Endodermal cell (in vitro differentiated cells): ENCODE measurements around the gene ATP6AP1. TPM values are rescaled to one million over a fixed set of nuclear protein-coding genes. Genes with fewer than 3 reads are reported as not detected.

ENCODE experiments used
- DNase-seq: peaks from one replicate; pipeline ENCODE4 v3.0.0-alpha.2; 2017
- H3K27ac ChIP-seq: 2 replicates; pipeline ENCODE4 v1.5.1; 2013; ENCODE audit warnings: mild to moderate bottlenecking, low read depth, low read length, moderate library complexity
- H3K27me3 ChIP-seq: 2 replicates; pipeline ENCODE4 v1.6.1; 2013; ENCODE audit warnings: mild to moderate bottlenecking, low read length, moderate library complexity; ENCODE audit not compliant: insufficient read depth, control insufficient read depth, poor library complexity, severe bottlenecking
- H3K36me3 ChIP-seq: 2 replicates; pipeline ENCODE4 v1.7.0; 2013; ENCODE audit warnings: mild to moderate bottlenecking, low read length, moderate library complexity; ENCODE audit not compliant: control insufficient read depth, insufficient read depth
- H3K4me1 ChIP-seq: one replicate; pipeline ENCODE4 v1.7.0; 2013; ENCODE audit warnings: low read length; ENCODE audit not compliant: control insufficient read depth, insufficient read depth
- H3K4me3 ChIP-seq: 2 replicates; pipeline ENCODE4 v1.5.1; 2013; ENCODE audit warnings: mild to moderate bottlenecking, low read length, moderate library complexity
- H3K9ac ChIP-seq: 2 replicates; pipeline ENCODE4 v1.6.1; 2013; ENCODE audit warnings: mild to moderate bottlenecking, low read length, moderate library complexity; ENCODE audit not compliant: poor library complexity, severe bottlenecking; ENCODE audit errors: extremely low read depth
- H3K9me3 ChIP-seq: 2 replicates; pipeline ENCODE4 v1.6.1; 2013; ENCODE audit warnings: mild to moderate bottlenecking, low read length, moderate library complexity; ENCODE audit not compliant: control insufficient read depth
- H3K27ac Mint-ChIP-seq: 2 replicates; pipeline ENCODE4 v1.8.0; 2020; ENCODE audit warnings: mixed read lengths
- H3K27me3 Mint-ChIP-seq: 2 replicates; pipeline ENCODE4 v1.8.0; 2021; ENCODE audit warnings: mild to moderate bottlenecking, mixed read lengths; ENCODE audit not compliant: insufficient read depth
- H3K36me3 Mint-ChIP-seq: 2 replicates; pipeline ENCODE4 v1.8.0; 2020; ENCODE audit warnings: low read depth, mixed read lengths
- H3K4me1 Mint-ChIP-seq: 2 replicates; pipeline ENCODE4 v1.8.0; 2020; ENCODE audit warnings: mixed read lengths
- H3K4me3 Mint-ChIP-seq: 2 replicates; pipeline ENCODE4 v1.8.0; 2020; ENCODE audit warnings: mild to moderate bottlenecking, moderate library complexity, mixed read lengths
- H3K9me3 Mint-ChIP-seq: 2 replicates; pipeline ENCODE4 v1.8.0; 2020; ENCODE audit warnings: mild to moderate bottlenecking, mixed read lengths
- WGBS, 2 experiments: methylation state at CpG; one replicate each; pipeline versions ENCODE4 v1.1.5 to v1.1.7; 2013; ENCODE audit warnings: missing lambda C conversion rate in 2 of 2, mixed read lengths in 1 of 2; ENCODE audit not compliant: insufficient coverage in 1 of 2, insufficient read length in 1 of 2; 5-methylcytosine and 5-hydroxymethylcytosine counted together
- total RNA-seq, 2 donors: library from RNA; stranded (reverse); fragmentation: NEBNext Ultra II Directional in 1 of 2; extraction: Animal tissue kit (Norgen Biotek cat#: 25700) in 1 of 2; gene quantifications; 2 replicates in 1 of 2; 3 replicates in 1 of 2; pipeline ENCODE4 v1.2.1, GENCODE V29; 2021
- TF ChIP-seq, protein P1 (sequence below): fragments of 200-600 bp; sonication (generic); conservative IDR thresholded peaks from 2 replicates; pipeline ENCODE4 v1.5.0; 2021; ENCODE audit warnings: antibody characterized with exemption, mild to moderate bottlenecking

The ATP6AP1 gene
- total RNA-seq, 2 donors from 2014 or later = 61.6 to 66.8 TPM

DNA sequence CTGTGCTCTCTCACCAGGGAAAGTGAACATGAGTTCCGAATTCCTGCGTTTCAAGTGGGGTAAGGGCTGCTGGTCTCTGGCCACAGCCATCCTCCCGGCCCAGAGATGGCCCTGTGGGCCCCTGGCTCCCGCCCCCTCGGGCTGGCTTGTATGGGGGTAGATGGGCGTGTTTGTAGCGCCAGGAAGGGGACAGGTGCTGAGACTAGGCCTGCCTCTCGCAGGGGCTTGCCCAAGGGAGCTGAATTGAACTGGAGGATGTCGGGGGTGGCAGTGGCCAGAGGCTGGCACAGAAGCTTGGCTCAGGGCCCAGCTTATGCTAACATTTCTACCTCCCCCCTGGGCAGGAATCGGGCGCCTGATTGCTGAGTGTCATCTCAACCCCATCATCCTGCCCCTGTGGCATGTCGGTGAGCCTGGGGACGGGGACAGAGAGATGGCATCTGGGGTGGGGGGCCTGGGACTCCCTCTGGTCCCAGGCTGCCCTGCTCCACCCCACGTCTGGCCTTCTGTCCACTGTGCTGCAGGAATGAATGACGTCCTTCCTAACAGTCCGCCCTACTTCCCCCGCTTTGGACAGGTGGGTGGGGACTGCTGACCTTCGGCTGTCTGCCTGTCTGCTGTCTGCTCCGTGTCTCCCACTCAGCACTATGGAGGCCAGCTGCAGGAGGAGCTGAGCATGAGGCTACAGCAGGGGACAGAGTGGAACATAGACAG lies 8.6 kb upstream of the ATP6AP1 start:
- 94 to 100% methylated on average over 1 to 17 of the region's 19 CpGs for WGBS, 2 experiments
- Mint-ChIP-seq H3K9me3 (peaks cover 62% of the 10 kb centered on the region), H3K4me1 (no peaks in the 10 kb centered on the region), H3K36me3 (peaks cover 5% of the 10 kb centered on the region), H3K4me3 (no peak overlapping the region), H3K27ac (no peak overlapping the region), H3K27me3 (no peaks in the 10 kb centered on the region)
- no peaks in the 10 kb centered on the region for H3K27me3 ChIP-seq
- no peak for DNase-seq
- no peaks in the 10 kb centered on the region for H3K36me3 ChIP-seq
- no peak overlapping the region for H3K27ac ChIP-seq
- no peaks in the 10 kb centered on the region for H3K9me3 ChIP-seq
- TF ChIP-seq, protein P1, sequence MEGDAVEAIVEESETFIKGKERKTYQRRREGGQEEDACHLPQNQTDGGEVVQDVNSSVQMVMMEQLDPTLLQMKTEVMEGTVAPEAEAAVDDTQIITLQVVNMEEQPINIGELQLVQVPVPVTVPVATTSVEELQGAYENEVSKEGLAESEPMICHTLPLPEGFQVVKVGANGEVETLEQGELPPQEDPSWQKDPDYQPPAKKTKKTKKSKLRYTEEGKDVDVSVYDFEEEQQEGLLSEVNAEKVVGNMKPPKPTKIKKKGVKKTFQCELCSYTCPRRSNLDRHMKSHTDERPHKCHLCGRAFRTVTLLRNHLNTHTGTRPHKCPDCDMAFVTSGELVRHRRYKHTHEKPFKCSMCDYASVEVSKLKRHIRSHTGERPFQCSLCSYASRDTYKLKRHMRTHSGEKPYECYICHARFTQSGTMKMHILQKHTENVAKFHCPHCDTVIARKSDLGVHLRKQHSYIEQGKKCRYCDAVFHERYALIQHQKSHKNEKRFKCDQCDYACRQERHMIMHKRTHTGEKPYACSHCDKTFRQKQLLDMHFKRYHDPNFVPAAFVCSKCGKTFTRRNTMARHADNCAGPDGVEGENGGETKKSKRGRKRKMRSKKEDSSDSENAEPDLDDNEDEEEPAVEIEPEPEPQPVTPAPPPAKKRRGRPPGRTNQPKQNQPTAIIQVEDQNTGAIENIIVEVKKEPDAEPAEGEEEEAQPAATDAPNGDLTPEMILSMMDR = no peak
- H3K4me1 ChIP-seq = no peaks in the 10 kb centered on the region
- H3K4me3 ChIP-seq = no peak overlapping the region
- no peak overlapping the region for H3K9ac ChIP-seq

DNA sequence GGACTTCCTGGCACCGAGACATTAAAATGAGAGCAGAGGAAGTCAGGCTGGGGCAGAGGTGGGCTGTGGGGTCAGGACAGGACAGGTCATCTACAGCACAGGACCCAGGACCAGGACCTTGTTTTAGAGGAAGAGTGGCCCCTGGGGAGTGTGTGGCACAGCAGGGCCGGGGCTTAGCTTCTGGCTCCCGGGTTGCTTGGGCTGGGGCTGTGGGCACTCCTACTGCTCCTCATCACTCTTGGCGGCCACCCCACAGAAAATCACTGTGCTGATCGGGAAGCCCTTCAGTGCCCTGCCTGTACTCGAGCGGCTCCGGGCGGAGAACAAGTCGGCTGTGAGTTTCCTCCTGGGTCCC lies 8.1 kb upstream of the ATP6AP1 start:
- H3K36me3 Mint-ChIP-seq = peaks cover 2% of the 10 kb centered on the region
- no peak overlapping the region for H3K27ac Mint-ChIP-seq
- H3K9ac ChIP-seq = no peak overlapping the region
- TF ChIP-seq, protein P1 = no peak
- H3K27me3 ChIP-seq = no peaks in the 10 kb centered on the region
- no peak for DNase-seq
- no peaks in the 10 kb centered on the region for H3K4me1 Mint-ChIP-seq
- H3K4me3 Mint-ChIP-seq = no peak overlapping the region
- H3K36me3 ChIP-seq = no peaks in the 10 kb centered on the region
- no peak overlapping the region for H3K27ac ChIP-seq
- H3K9me3 Mint-ChIP-seq = peaks cover 62% of the 10 kb centered on the region
- H3K27me3 Mint-ChIP-seq = no peaks in the 10 kb centered on the region
- H3K4me1 ChIP-seq = no peaks in the 10 kb centered on the region
- H3K9me3 ChIP-seq = no peaks in the 10 kb centered on the region
- no peak overlapping the region for H3K4me3 ChIP-seq
- 91% methylated on average over 10 of the region's 10 CpGs; no CpG with 5 or more reads in 1 of the 2 experiments for WGBS, 2 experiments

DNA sequence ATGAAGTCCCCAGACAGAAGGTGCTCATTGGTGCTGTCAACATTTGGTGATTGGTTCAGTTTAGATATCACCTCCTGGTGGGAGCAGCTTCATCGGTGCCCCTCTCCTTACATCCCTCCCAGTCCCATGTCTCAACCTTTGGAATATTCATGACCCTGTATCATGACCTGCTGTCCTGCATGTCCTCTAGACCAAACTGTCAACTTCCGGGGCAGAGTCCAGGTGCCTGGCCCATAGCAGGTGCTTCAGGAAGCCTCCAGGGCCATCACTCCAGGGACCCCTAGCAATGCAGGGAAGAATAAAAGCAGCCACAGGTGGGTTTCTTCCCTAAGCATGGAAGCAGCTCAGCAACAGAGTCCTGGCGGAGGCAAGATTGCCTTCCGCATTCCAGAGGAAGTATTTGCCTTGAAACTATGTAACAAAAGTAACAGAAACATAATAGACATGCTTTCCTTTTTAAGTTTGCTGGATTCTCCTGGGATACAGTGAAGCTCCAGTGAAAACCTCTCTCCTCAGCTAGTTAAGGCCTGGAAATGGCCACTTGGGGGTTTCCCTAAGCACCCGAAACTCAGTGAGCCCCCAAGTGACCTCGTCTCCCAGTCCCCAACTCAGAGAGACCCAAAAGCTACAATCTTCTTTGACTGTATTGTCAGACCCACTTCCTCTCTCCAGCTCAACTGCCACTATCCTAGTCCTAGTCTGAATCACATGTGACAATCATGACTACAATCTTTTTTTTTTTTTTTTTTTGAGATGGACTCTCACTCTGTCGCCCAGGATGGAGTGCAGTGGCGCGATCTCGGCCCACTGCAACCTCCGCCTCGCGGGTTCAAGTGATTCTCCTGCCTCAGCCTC lies 1.3 kb upstream of the ATP6AP1 start:
- 90 to 96% methylated on average over 5 to 13 of the region's 13 CpGs for WGBS, 2 experiments
- DNase-seq = no peak
- peaks cover 3% of the 10 kb centered on the region for H3K36me3 Mint-ChIP-seq
- H3K4me3 ChIP-seq = no peak overlapping the region
- no peaks in the 10 kb centered on the region for H3K4me1 ChIP-seq
- H3K9me3 ChIP-seq = no peaks in the 10 kb centered on the region
- H3K27me3 ChIP-seq = no peaks in the 10 kb centered on the region
- H3K36me3 ChIP-seq = no peaks in the 10 kb centered on the region
- no peak overlapping the region for H3K9ac ChIP-seq
- H3K27ac ChIP-seq = no peak overlapping the region
- H3K27ac Mint-ChIP-seq = no peak overlapping the region
- no peaks in the 10 kb centered on the region for H3K27me3 Mint-ChIP-seq
- H3K4me3 Mint-ChIP-seq = no peak overlapping the region
- no peaks in the 10 kb centered on the region for H3K4me1 Mint-ChIP-seq
- peaks cover 54% of the 10 kb centered on the region for H3K9me3 Mint-ChIP-seq
- TF ChIP-seq, protein P1 = no peak
